Fibroblast of upper back skin (primary cell): ENCODE data around the gene SSBP2.
"Not testable (repeated sequence)": the region's sequence is repeated elsewhere in the genome, so short reads cannot be mapped to it uniquely, and the experiment has no call there.

ENCODE experiments used
- DNase-seq: peaks from one replicate; pipeline ENCODE4 v3.0.0-alpha.2; 2013

The SSBP2 gene

DNA sequence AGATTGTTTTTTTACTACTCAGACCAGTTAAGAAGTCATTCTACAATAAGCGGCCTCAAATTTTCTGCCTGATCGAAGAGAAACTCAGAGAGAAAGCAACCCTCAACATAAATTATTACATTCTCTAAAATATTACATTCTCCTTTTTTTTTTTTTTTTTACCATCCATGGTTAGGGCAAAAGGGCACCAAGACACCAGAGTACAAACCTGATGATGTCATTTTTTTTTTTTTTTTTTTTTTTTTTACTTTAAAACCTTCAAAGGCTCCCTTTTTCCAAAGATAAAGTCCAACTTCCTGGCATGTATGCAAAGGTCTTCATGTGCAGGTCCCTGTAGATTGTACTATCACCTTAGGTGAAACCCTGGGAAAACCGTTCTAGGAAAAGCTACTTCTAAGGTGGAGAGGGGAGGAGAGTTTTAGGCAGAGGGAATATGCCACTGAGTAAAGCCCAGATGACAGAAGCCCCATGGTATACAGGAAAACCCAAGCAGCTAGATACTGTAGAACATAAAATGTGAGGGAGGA lies 104.4 kb downstream of the SSBP2 start:
- DNase-seq: no peak

GRCh38 chr5:81642210-81642609 lies 108.7 kb downstream of the SSBP2 start:
- DNase-seq: no peak

GRCh38 chr5:81639556-81639955 lies 111.3 kb downstream of the SSBP2 start:
- peak; percentile 41 for DNase-seq

DNA sequence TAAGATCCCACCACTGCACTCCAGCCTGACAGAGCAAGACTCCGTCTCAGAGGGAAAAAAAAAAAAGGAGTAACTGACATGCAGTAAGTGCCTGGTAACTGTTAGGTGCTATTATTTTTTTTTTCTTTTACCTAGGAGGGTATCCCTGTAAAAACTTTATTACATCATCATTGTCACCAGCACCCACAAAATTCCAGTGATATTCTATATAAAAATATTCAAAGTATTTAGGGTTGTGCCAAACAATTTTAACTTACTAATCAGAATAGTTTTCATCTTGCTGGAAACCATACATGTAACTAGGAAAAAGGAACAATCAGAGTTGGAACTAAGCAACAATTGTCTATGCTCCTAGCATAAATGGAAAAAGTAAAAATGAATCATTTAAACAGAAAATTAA lies 112.4 kb downstream of the SSBP2 start:
- DNase-seq: peak; percentile 50

GRCh38 chr5:81633891-81634290 lies 117.0 kb downstream of the SSBP2 start:
- no peak for DNase-seq

GRCh38 chr5:81633471-81633870 lies 117.4 kb downstream of the SSBP2 start:
- DNase-seq: no peak

GRCh38 chr5:81632679-81633078 lies 118.2 kb downstream of the SSBP2 start:
- DNase-seq: no peak

DNA sequence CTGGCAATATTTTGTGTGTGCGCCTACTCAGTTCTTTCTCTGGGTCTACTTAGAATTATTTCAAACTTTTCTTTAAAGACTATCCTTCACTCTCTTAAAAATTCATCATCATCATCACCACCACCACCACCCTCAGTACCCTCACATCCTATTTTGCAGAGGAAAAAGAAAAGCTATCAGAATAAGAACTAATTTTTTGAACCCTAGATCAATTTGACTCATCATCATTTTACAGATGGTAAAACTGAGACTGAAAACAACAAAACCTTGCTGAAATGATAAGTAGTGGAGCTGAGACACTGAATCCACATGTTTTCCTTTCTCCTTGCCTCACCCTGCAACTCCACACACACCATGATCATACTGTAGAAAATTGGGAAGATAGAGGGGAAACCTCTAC lies 119.3 kb downstream of the SSBP2 start:
- DNase-seq: no peak

DNA sequence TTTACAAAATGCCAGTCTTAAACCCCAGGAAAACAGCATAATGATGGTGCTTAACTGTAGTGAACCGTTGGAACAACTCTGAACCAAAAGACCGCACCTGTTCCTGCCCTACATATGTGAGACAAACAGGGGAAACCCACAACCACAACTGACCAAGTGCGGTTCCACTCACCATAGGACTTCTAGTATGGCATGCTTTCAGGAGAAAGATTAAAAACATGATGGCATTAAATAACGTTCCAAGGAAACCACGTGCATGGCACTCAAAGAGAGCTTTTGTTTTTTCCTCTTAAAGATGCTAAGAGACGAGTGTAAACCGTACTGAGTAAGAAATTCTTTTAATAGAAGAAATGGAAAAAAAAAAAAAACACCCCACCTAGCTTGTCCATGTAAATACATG lies 119.8 kb downstream of the SSBP2 start:
- no peak for DNase-seq

DNA sequence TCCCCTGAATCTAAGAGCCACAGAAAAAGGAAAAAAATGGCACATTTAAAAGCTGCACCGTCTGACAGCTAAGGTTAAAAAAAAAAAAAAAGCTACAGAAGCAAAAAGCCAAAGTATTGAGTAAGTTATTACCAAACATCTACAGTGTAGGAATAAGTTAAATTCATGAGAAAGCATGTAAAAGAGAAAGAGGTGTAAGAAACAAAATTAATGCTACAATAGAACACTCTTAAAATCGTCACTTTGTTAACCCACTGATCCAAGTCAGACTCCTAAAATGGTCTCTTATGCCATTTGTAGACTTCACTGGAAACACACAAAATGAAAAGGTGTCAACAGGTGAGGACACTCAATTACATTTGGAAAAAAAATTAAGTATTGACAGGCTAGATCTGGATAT lies 120.2 kb downstream of the SSBP2 start:
- DNase-seq: no peak

GRCh38 chr5:81629986-81630385 lies 120.9 kb downstream of the SSBP2 start:
- DNase-seq: no peak

- not testable (repeated sequence) for DNase-seq
Observed at GRCh38 chr5:81628061-81628460, 122.8 kb downstream of the SSBP2 start.

DNA sequence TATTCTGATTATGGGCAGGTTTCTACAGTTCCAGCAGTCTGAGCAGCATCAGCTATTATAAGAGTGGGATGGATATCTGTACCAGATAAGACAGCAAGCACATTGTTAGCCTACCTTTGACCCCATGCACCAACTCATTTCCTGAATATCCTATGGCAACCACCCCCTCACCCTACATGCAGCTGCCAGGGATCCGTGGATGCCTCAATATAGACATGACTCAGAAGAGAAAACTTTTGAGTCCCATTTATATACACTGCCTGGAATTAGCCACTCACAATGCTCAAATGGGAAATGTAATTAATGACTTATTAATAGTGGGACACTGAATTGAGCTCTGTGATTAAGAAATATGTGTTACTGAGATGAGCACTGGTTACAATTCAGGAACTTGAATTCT lies 124.4 kb downstream of the SSBP2 start:
- peak; percentile 78 for DNase-seq

GRCh38 chr5:81609810-81610375 lies 141.0 kb downstream of the SSBP2 start:
- DNase-seq: no peak

- no peak for DNase-seq
Observed at GRCh38 chr5:81608976-81609375, 141.9 kb downstream of the SSBP2 start.

DNA sequence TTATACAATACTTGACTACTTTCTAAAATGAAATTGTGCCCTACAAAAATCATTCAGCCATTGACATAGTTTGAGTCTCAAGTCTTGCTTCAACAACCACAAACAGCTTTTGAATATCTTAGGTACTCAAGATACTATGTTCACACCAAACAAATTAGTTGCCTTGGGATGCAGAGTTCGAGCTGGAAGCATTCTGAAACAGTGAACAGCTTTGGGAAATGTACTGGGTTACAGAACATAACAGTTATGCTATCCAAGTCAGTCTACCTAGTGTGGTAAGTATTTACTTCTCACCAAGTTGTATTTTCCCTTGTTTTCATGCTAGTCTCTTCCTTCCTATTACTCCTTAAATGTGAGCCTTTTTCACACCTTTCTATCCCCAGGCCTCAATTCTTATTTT lies 143.2 kb downstream of the SSBP2 start:
- no peak for DNase-seq

DNA sequence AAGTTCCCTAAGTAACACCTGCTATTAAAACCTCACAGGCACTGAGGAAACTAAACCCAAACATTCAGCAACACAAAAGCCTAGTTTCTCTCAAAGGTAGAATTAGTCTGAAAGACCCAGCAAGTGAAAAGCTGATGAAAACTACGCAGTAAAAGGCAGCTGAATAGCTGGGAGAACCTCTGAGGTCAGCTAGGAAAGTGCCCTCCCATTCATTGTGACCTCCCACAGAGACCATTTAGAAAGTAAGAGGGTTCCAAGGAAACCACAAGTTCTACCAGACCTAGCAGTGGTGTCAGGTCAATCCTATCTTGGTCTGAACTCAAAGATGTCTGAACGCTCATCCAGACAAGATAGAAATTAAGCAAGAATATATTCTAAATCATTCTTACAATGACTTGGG lies 144.7 kb downstream of the SSBP2 start:
- DNase-seq: no peak

GRCh38 chr5:81605299-81605698 lies 145.6 kb downstream of the SSBP2 start:
- DNase-seq: no peak

DNA sequence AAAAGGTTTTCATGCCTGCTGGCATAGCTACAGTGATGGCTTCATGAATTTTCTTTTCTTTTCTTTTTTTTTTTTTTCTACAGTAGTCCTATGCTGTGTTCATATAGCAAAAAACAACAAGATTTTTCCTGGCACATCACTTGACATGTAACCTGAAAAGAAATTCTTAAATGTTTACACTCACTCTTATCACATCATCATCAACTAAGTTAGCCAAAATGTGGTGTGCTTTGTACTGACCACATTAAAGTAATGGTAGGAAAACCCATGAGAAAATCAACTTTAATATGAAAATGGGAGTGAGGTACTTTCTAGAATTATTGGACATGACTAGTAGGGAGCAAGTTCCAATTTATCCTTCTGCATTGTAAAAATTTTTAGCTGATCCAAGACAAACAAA lies 146.7 kb downstream of the SSBP2 start:
- no peak for DNase-seq

- no peak for DNase-seq
Observed at GRCh38 chr5:81601919-81602318, 149.0 kb downstream of the SSBP2 start.

DNA sequence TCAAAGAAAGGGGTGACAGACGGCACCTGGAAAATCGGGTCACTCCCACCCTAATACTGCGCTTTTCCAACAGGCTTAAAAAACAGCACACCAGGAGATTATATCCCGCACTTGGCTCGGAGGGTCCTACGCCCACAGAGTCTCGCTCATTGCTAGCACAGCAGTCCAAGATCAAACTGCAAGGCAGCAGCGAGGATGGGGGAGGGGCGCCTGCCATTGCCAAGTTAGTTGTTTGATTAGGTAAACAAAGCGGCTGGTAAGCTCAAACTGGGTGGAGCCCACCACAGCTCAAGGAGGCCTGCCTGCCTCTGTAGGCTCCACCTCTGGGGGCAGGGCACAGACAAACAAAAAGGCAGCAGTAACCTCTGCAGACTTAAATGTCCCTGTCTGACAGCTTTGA lies 158.8 kb downstream of the SSBP2 start:
- not testable (repeated sequence) for DNase-seq

DNA sequence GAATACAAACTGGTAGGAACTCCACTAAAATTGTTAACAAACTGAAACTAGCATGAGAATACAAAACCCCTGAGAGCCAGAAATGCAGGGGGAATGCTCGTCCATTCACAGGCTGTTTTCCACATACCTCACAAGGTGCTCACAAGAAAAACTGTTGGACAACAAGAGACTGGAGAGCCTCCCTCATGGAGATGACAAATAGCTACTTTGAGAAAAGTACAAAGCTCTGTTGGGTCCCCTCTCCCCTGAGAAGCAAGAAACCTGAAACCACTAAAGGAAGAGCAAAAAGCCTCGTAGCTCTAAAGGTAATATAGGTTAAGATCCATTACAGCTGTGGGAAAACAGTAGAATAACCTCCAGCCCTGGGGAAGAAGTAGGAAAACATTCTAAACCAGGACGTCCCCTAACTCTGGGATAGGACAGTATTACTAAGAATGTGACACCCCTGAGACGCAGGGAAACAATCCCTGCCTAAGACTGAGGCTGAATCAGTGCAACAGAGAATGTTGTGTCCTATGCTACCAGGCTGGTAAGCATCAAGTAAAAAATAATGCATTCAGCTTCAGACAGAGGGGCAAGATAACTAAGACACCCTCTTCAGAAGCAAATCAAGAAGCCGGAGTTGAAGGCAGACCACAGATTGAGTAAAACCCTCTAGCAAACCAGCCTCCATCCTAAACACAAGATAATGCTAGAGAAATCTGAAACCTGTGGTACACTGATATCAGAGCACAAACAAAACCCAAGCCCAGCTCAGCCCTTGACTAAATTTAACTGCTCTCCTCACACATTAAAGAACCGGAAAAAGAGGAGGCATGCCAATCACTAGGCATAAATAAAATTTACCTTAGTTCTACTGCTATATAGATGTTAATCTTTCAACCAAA lies 160.2 kb downstream of the SSBP2 start:
- no peak for DNase-seq

DNA sequence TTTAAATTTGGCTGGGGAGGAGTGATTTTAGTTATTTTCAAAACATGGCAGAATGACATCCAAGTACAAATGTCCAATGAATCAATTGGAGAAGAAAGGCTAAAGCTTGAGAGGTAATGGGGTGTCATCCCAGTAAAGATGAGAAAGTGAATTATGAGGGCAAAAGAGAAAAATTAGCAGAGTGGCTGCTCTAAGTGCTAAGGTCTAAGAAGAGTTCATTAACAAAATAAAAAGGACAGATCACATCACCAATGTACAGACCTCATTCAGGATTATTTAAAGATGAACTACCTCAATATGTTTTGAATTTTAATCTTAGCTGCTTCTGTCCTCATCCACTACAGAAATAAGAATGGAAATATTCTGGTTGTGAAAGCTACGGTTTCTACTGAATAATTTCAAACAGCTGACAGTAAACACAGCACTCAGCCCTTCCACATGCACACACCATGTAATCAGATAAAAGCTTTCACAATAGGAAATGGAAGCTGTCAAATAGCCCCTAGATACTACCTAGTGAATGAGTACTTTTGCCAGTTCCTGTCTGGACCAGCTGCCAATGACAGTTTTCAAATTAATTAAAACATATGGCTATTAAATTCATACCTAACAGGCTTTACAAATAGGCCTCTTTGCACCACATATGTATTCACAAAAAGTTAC lies 171.5 kb downstream of the SSBP2 start:
- peak; percentile 10 for DNase-seq

DNA sequence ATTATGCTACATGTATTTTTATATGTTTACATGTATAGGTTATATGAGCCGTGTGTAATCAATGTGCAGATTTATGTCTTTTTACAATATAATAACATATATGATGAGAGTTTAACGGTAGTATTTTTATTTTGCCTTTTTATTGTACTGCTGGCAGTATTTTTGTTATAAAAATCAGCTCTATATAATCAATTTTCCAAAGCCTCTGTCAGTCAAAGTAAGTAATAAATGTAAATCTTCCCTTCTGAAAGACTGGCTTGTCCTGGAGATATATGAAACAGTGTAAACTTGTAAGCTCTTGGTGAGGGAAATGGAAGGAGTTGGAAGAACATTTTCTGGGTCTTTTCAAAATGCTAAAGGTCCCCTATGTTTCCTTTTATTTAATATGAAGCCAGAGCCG lies 173.8 kb downstream of the SSBP2 start:
- no peak for DNase-seq
